ENCODE results near the gene DDX17. TPM values are rescaled to one million over a fixed set of nuclear protein-coding genes. Genes with fewer than 3 reads are reported as not detected.
A peak's percentile ranks its signal among the peaks of the same experiment; 100 is the strongest.
"Not testable (repeated sequence)": the region's sequence is repeated elsewhere in the genome, so short reads cannot be mapped to it uniquely, and the experiment has no call there.

DDX17 gene
- total RNA-seq, 1 donor: 576 TPM

DNA sequence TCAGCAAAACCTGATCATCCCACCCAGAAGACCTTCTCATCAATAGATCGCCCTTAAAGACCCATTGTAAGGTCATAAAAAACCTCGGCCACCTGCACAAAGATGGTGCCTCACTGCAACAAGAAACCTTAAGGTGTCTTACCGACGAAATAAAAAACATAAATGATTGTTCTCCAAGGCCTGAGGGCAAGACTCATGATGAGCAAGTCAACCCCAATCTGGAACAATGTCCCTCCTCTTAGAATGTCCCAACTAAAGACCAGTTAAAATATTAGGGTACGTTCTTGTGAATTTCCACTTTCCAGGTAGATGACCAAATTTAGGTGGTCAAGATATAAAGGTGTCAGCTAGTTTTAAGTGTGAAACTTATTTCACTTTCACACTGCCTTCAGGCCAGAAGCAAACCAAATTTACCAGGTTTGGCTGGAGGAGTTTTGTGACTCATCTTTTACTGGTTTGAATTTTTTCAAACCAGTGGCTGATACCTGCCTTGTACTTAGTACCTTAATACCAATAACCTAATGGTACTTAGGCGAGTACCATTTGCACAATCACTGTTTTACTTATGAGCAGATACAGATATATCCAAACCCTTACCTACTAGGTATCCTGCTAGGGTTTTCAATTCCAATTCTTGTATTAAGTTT, 23.3 kb downstream of the DDX17 start:
- Histone ChIP-seq H3K4me3 (ENCODE audit: low read length) (no peak overlapping the region), H3K9me3 (ENCODE audit: low read depth, low read length) (no peaks in the 10 kb centered on the region), H3K4me1 (ENCODE audit: insufficient read depth, low read length) (no peaks in the 10 kb centered on the region), H3K27me3 (ENCODE audit: insufficient read depth, low read length) (no peaks in the 10 kb centered on the region)

DNA sequence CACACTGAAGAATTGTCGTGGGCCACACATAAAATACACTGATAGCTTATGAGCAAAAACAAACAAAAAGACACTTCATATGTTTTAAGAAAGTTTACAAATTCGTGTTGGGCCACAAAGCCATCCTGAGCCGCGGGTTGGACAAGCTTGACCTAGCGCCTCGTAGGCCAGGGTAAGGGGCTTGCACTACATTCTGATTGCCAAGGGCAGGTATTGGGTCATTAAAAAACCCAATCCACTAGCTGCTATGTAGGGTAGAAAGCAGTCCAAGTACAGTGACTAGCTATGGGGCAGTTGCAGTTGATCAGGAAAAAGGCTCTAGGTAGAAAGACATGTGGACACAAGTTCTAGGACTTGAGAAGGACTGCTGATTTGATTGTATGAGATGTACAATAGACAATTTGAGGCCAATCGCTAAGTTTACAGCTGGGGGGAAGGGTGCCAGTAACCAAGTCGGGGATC, 24.2 kb downstream of the DDX17 start:
- Histone ChIP-seq H3K27me3 (ENCODE audit: insufficient read depth, low read length) (no peaks in the 10 kb centered on the region), H3K4me1 (ENCODE audit: insufficient read depth, low read length) (no peaks in the 10 kb centered on the region), H3K4me3 (ENCODE audit: low read length) (no peak overlapping the region), H3K9me3 (ENCODE audit: low read depth, low read length) (no peaks in the 10 kb centered on the region)

DNA sequence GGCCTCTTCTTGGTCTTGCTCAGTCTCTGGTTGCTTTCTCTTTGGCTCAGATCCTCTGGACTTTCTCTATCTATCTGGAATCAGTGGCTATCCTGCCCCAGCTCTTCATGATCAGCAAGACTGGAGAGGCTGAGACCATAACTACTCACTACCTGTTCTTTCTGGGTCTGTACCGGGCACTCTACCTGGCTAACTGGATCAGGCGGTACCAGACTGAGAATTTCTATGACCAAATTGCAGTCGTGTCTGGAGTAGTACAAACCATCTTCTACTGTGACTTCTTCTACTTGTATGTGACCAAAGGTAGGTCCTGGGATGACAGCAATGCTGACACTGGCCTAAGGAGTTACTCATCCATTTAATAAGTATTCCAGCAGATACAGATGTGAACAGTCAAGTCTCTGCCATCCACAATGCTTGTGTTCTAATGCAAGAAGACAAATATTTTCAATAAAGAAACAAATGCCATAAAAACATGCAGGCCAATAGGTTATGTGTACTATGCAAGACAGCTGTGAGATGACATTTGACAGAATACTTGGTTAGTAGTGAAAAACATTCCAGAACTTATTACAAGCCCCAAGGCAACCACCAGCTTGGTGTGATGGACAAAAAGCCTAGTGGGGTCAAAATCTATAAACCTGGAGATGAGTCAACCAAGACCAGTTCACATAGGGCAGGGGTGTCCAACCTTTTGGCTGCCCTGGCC, 24.8 kb downstream of the DDX17 start:
- no peak overlapping the region for H3K4me3 ChIP-seq (ENCODE audit: low read length)
- no peaks in the 10 kb centered on the region for H3K27me3 ChIP-seq (ENCODE audit: insufficient read depth, low read length)
- no peaks in the 10 kb centered on the region for H3K9me3 ChIP-seq (ENCODE audit: low read depth, low read length)

DNA sequence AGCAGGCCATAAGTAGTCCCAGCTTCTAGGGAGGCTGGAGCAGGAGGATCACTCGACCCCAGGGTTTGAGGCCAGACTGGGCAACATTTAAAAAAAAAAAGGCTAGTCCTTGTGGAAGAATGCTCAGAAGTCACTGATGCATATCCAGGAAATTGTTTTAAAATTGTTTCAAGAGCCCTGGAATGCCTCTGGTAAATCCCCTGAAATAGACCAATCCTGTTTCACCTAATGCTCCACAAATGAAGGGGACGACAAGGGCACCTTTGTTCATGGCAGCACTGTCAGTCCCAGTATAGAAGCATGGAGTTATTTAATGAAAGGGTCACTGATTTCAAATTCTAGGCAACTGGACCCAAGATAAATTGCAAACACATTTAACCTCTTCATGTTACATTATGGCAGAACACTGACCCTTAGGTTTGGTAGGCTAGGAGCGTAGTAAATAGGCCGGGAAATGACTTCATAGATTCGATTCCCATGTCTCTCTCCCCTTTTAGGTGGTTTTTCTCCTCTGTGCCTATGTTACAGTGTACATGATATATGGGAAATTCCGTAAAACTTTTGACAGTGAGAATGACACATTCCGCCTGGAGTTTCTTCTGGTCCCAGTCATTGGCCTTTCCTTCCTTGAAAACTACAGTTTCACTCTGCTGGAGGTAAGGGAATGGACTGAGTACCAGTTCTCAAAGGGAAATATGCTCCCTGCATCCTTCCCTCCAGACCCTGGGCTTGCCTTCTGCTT, 26.8 kb downstream of the DDX17 start:
- Histone ChIP-seq H3K4me1 (ENCODE audit: insufficient read depth, low read length) (no peaks in the 10 kb centered on the region), H3K27me3 (ENCODE audit: insufficient read depth, low read length) (no peaks in the 10 kb centered on the region), H3K4me3 (ENCODE audit: low read length) (no peak overlapping the region), H3K9me3 (ENCODE audit: low read depth, low read length) (no peaks in the 10 kb centered on the region)

More for the DNA sequence above, 24.8 kb downstream of the DDX17 start:
- no peaks in the 10 kb centered on the region for H3K4me1 ChIP-seq (ENCODE audit: insufficient read depth, low read length)

DNA sequence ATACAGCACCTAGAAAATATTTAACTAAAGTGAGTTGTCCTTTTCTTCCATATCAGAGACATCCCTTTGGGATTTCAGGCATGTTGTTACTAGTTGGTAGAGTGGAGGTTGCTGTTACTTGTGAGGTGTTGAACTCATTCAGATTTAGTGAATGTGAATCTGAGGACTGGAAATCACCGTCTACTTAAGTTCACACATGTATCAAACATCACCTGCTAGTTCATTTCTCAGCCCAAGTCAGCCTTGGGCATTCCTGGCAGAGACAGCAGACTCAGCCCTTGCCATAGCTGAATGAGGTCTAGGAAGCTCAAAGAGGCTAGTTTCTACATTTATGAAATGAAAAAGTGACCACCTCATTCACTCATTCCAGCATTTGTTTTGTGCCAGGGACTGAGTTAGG, 28.5 kb downstream of the DDX17 start:
- Histone ChIP-seq H3K4me1 (ENCODE audit: insufficient read depth, low read length) (no peaks in the 10 kb centered on the region), H3K27me3 (ENCODE audit: insufficient read depth, low read length) (no peaks in the 10 kb centered on the region), H3K4me3 (ENCODE audit: low read length) (no peak overlapping the region), H3K9me3 (ENCODE audit: low read depth, low read length) (no peaks in the 10 kb centered on the region)

DNA sequence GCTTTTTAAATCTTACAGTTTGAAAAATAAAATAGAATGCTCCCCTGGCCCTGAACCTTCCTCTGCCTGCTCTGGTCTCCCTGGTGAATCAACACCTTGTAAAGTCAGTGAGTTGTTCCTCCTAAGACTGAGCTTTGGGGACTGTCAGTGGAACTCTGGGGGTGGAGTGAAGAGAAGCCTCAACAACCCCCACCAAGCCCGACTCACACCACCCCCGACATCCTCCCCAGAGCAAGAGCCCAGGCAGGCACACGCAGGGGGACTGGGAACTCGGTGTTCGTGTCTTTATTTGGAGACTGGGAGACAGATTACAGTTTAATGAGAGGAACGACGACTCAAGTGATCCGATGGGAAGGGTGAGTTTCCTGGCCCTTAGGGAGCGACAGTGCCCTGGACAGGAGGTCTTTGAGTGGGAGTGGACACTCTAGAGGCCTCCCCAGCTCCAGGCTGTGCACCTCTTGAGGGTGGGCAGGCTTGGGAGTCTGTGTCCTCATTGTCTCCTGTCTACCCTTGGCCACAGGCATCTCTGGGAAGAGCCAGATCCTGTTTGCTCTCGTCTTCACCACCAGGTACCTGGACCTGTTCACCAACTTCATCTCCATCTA, 32.0 kb downstream of the DDX17 start:
- Histone ChIP-seq H3K4me1 (ENCODE audit: insufficient read depth, low read length) (no peaks in the 10 kb centered on the region), H3K27me3 (ENCODE audit: insufficient read depth, low read length) (no peaks in the 10 kb centered on the region), H3K9me3 (ENCODE audit: low read depth, low read length) (no peaks in the 10 kb centered on the region), H3K4me3 (ENCODE audit: low read length) (no peak overlapping the region)

DNA sequence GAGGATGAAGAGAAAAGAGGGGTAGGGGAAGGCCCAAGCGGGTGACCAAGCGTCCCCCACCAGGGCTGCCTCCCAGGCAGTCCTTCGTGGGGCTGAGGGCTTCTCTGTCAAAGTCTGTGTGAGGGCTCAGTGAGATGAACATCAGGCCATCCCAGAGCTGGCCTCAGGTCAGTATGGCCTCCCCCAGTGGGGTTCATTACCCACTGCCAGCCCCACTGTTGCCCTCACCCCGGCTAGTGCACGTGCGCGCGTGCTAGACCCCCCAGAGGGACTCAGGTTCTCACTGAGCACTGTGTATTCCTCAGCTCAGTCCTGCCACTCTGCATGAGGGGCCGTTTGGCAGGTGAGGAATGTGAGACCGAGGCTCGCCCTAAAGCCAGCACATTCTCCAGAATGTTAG, 34.9 kb downstream of the DDX17 start:
- Histone ChIP-seq H3K4me1 (ENCODE audit: insufficient read depth, low read length) (peaks cover 9% of the 10 kb centered on the region), H3K4me3 (ENCODE audit: low read length) (no peak overlapping the region), H3K27me3 (ENCODE audit: insufficient read depth, low read length) (peaks cover 16% of the 10 kb centered on the region), H3K9me3 (ENCODE audit: low read depth, low read length) (no peaks in the 10 kb centered on the region)

DNA sequence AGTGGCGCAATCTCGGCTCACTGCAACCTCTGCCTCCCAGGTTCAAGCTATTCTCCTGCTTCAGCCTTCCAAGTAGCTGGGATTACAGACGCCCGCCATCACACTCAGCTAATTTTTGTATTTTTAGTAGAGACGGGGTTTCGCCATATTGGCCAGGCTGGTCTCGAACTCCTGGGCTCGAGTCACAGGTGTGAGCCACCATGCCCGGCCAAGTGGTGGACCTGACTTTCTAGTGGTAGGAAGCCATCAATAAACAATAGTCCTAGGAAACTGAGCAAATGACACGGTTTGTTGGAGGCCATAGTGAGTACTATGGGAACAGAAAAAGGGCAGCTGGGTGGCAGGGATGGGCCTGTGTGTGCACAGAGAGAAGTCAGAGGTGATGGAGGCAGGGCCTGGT, 35.9 kb downstream of the DDX17 start:
- H3K4me1 ChIP-seq (ENCODE audit: insufficient read depth, low read length); H3K4me3 ChIP-seq (ENCODE audit: low read length); H3K9me3 ChIP-seq (ENCODE audit: low read depth, low read length): not testable (repeated sequence)
- peaks cover 21% of the 10 kb centered on the region for H3K27me3 ChIP-seq (ENCODE audit: insufficient read depth, low read length)

DNA sequence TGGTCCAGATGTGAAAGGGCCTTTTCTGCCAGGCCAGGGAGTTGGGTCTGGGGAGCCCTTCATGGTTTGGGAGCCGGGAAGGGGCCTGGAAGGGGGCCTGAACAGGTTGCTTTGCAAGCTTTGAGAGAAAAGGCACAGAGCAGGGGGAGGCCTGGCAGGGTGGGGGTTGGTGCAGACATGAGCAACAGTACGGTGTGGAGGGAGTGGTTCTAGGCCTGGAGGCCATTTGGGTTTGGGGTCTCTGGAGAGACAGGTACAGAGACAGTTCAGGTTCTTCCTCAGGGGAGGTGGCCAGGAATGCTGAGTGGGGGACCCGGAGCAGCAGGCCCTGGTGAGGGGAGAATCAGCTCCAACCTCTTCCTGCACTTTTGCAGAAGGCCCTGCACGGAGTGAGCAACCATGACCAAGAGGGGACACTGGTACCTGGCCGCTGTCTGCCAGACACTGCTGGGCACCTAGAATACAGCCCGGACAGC, 36.8 kb downstream of the DDX17 start:
- Histone ChIP-seq H3K27me3 (ENCODE audit: insufficient read depth, low read length) (peaks cover 23% of the 10 kb centered on the region), H3K4me3 (ENCODE audit: low read length) (no peak overlapping the region), H3K4me1 (ENCODE audit: insufficient read depth, low read length) (peaks cover 9% of the 10 kb centered on the region), H3K9me3 (ENCODE audit: low read depth, low read length) (no peaks in the 10 kb centered on the region)

DNA sequence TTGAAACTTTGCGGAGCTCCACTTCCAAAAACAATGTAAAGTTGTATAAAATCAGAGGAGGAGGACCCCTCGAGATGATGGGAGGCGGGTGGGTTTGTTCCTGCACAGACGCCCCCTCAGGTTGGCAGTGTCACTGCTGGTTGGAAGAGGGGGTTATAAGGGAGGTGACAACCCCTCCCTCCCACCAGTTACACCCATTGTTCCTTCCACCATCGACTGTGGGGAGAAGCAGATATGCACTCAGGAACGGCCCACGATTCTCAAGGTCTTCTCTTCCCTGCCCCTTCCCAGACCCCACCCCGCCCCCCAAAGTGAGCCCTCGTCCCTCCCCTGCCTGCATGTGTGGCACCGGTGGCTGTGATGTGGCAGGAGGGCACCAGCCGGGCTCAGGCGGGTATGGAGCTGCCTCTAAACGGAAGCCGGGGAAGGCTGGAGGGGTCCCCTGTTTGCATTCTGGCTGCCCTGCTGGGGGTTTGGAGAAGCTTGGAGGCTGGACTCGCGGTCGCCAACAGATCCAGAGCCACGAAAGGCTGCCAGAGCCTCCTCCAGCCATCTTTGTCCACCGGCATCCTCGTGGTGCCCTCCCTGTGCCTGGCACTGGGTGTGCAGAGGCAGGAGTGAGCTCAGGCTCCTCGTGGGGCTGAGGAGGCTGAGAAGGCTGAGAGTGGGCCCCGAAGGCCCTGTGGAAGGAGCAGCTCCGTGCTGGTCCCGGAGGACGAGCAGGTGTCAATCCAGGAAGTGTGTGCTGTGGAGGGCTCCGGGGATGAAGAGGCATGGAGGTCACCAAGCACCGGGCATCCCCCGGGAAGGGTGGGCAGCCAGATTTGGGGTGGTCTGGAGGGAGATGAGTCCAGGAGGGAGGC, 37.4 kb downstream of the DDX17 start:
- Histone ChIP-seq H3K27me3 (ENCODE audit: insufficient read depth, low read length) (peaks cover 30% of the 10 kb centered on the region), H3K9me3 (ENCODE audit: low read depth, low read length) (no peaks in the 10 kb centered on the region), H3K4me3 (ENCODE audit: low read length) (no peak overlapping the region), H3K4me1 (ENCODE audit: insufficient read depth, low read length) (peaks cover 9% of the 10 kb centered on the region)

DNA sequence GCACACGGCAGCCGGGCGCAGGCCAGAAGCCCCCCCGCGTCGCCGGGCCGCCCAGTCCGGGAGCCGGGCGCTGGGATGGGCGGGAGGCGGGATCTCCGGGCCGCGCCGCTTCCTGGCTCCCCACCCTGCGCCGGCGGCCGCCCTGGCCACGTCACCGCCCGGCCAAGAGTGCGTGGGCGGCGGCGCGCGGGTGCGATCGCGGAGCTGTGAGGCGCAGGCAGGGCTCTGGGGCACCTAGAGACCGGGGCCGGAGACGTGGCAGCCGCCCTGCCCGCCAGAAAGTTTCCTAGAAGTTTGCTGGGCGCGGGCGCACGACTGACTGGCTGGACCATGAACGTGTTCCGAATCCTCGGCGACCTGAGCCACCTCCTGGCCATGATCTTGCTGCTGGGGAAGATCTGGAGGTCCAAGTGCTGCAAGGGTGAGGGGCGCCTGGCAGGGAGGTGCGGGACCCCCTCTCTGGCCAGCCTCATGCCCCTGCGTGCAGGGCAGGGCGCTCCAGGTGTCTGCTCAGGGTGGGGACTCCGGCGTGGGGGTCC, 38.1 kb downstream of the DDX17 start, which contains the start of gene KDELR3:
KDELR3 (plus strand) TSS at position 193 of the 539 bp plus-strand sequence; CDS start at position 331, 138 bp downstream.
- H3K4me1 ChIP-seq (ENCODE audit: insufficient read depth, low read length): peaks cover 13% of the 10 kb centered on the region
- H3K27me3 ChIP-seq (ENCODE audit: insufficient read depth, low read length): peaks cover 37% of the 10 kb centered on the region
- H3K9me3 ChIP-seq (ENCODE audit: low read depth, low read length): no peaks in the 10 kb centered on the region
- peak within 1 kb of the TSS; percentile 12 for H3K4me3 ChIP-seq (ENCODE audit: low read length)

DNA sequence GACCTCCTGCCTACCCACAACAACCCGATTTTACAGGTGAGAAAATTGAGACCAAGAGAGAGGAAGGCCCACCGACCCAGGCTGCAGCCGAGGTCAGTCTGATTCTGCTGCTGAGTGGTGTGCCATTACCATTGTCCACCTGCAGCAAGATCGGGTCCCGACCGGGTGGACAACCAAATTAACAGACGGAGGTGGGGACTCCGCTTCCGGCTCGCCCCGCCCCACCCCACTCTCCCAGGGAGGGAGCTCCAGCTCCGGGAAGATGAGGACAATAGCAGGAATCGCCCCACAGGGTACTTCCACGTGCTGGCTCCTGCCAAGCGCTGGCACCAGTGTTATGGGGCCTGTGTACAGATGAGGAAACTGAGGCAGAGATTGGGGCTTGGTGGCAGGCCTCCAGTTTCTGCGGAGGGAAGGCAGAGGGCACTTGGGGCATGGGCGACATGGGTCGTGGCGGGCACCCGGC, 38.6 kb downstream of the DDX17 start:
- Histone ChIP-seq H3K4me3 (ENCODE audit: low read length) (peak overlapping the region; percentile 12), H3K4me1 (ENCODE audit: insufficient read depth, low read length) (peaks cover 13% of the 10 kb centered on the region), H3K9me3 (ENCODE audit: low read depth, low read length) (no peaks in the 10 kb centered on the region), H3K27me3 (ENCODE audit: insufficient read depth, low read length) (peaks cover 39% of the 10 kb centered on the region)

DNA sequence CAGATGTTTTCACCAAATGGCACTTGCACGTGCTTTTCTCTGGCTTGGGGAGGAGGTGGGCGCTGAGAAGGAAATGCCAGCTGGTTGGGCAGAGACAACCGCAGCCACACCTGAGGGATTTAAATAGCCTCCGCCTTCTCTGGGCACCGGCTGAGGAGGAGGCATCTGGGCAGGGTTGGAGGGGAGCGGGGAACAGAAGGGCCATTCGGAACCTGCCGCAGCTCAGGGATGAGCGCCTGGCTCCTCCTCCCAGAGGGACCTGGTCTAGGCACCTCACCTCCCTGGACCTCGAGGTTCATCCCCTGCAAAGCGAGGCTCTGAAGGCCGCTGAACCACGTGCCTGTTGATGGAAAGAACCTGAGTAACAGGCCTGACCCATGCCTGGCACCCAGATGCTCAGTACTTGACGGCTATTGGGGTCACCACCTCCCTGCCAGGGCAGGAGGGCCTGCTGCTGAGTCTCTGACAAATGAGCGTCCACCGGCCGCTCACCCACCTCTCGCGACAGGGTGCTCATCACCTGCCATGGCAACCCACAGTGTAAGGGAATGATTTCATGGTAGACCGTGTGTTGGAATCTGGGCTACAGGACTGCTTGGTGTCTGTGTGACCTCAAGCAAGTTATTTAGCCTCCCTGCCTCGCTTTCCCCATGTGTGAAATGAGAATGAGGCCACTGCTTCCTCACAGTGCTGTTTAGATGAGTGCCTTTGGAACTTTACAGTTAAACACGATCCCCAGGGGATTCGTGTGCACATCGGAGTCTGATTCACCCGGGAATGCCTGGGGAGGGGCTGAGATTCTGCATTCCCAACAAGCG, 40.2 kb downstream of the DDX17 start:
- Histone ChIP-seq H3K4me3 (ENCODE audit: low read length) (no peak overlapping the region), H3K27me3 (ENCODE audit: insufficient read depth, low read length) (peaks cover 55% of the 10 kb centered on the region), H3K9me3 (ENCODE audit: low read depth, low read length) (no peaks in the 10 kb centered on the region), H3K4me1 (ENCODE audit: insufficient read depth, low read length) (peaks cover 21% of the 10 kb centered on the region)

Measured in mononuclear cell (primary cell).